Fibroblast of villous mesenchyme (primary cell): ENCODE results near the gene ST6GALNAC2. TPM values are rescaled to one million over a fixed set of nuclear protein-coding genes. Genes with fewer than 3 reads are reported as not detected.
"Not testable (repeated sequence)": the region's sequence is repeated elsewhere in the genome, so short reads cannot be mapped to it uniquely, and the experiment has no call there.

Source experiments
- DNase-seq: peaks from one replicate; pipeline ENCODE4 v3.0.0-alpha.2; 2010; ENCODE audit warnings: low read depth
- H3K4me3 ChIP-seq: 2 replicates; pipeline ENCODE4 v1.5.1; 2011; ENCODE audit warnings: low read depth, mild to moderate bottlenecking, low read length
- total RNA-seq: library from RNA; depleted of rRNA; stranded (reverse); fragments of >200 nt; gene quantifications from 2 replicates; pipeline ENCODE4 v1.2.3, GENCODE V29; 2012
- TF ChIP-seq, protein P1 (sequence below): IDR thresholded peaks from 2 replicates; pipeline ENCODE4 v1.5.1; 2012; ENCODE audit warnings: low read depth, mild to moderate bottlenecking, low read length; ENCODE audit not compliant: insufficient read depth

Gene ST6GALNAC2
- total RNA-seq, 1 donor = 0.86 TPM

GRCh38 chr17:76560877-76561221, 24.8 kb downstream of the ST6GALNAC2 start:
- H3K4me3 ChIP-seq = no peak overlapping the region
- peak; percentile 33 for DNase-seq
- TF ChIP-seq, protein P1, sequence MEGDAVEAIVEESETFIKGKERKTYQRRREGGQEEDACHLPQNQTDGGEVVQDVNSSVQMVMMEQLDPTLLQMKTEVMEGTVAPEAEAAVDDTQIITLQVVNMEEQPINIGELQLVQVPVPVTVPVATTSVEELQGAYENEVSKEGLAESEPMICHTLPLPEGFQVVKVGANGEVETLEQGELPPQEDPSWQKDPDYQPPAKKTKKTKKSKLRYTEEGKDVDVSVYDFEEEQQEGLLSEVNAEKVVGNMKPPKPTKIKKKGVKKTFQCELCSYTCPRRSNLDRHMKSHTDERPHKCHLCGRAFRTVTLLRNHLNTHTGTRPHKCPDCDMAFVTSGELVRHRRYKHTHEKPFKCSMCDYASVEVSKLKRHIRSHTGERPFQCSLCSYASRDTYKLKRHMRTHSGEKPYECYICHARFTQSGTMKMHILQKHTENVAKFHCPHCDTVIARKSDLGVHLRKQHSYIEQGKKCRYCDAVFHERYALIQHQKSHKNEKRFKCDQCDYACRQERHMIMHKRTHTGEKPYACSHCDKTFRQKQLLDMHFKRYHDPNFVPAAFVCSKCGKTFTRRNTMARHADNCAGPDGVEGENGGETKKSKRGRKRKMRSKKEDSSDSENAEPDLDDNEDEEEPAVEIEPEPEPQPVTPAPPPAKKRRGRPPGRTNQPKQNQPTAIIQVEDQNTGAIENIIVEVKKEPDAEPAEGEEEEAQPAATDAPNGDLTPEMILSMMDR = no peak

GRCh38 chr17:76560036-76560876, 25.4 kb downstream of the ST6GALNAC2 start:
- TF ChIP-seq, protein P1 = no peak
- H3K4me3 ChIP-seq = no peak overlapping the region
- no peak for DNase-seq

- H3K4me3 ChIP-seq = peak overlapping the region; percentile 89
- not testable (repeated sequence) for DNase-seq
These were observed 26.2 kb downstream of the ST6GALNAC2 start for GRCh38 chr17:76559460-76559859.

- DNase-seq = peak; percentile 44
- TF ChIP-seq, protein P1 = peak; percentile 50
- peak overlapping the region; percentile 89 for H3K4me3 ChIP-seq
These were observed 27.2 kb downstream of the ST6GALNAC2 start for GRCh38 chr17:76558198-76559095.

DNA sequence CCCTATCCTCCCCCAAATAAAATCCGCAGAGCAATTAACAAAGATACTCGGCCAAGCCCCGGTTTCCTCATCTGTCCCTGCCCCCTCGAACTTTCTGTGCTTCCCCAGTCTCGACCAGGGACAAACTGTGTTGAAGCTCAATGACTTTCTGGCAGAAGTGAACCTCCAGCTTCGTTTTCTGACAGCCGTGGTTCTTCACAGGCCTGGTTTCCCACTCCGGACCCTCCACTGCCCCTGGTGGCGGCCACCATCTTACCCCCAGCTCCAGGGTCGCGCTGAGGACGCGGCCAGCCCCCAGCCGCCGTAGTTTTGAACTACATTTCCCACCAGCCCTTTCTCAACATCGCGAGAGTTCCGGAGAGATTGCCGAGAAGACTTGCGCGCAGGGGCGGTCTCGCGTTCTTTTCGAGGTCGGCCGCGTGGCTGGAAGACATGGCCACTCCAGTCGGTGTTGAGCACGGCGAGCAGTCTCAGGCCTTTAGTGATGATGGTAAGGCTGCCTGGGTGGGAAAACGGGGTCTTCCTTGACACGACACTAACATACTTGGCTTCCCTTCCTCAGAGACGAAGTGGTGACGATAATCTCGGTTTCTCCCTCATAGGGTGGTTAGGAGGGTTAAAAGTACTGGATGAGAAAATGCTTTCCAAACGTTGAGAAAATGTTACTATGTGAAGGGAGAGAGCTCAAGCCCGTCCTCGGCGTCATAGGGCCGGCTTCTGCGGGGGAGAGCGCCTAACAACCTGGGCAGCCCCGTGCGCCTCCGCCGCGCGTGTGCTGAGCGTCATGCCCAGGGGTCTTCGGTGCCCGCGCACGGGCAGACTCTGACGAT, 28.1 kb downstream of the ST6GALNAC2 start:
- peak overlapping the region; percentile 89 for H3K4me3 ChIP-seq
- TF ChIP-seq, protein P1 = peak; percentile 53
- peak; percentile 98 for DNase-seq

DNA sequence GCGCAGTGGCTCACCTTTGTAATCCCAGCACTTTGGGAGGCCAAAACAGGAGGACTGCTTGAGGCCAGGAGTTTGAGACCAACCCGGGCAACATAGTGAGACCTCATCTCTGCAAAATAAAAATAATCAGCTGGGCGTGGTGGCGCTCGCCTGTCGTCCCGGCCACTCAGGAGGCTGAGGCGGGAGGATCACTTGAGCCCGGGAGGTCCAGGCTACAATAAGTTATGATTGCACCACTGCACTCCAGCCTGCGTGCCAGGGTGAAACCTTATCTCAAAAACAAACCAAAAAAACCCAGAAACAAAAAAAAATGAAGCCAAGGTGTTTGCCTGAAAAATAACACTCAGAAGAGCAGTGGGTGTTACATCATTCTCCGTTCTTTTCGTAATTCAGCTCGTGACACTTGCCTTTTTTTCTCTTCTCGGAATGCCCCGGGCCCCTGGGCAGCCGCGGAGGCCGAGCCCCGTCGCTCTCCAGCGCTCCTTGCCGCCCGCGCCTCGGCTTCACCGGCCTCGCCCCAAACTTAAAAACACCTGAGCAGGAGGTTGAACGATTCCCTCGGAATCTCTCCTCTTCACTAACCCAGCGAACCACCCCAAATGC, 28.8 kb downstream of the ST6GALNAC2 start:
- TF ChIP-seq, protein P1 = no peak
- H3K4me3 ChIP-seq = peak overlapping the region; percentile 89
- peak; percentile 86 for DNase-seq
